GM19455 (cell line): ENCODE data around the gene ZNF665.
"Not testable (repeated sequence)": the region's sequence is repeated elsewhere in the genome, so short reads cannot be mapped to it uniquely, and the experiment has no call there.

ENCODE experiments used
- ATAC-seq: cut with Tn5 transposase; IDR thresholded peaks from one replicate; pipeline ENCODE4 v1.9.1; 2021; ENCODE audit not compliant: unreplicated experiment

Gene ZNF665

DNA sequence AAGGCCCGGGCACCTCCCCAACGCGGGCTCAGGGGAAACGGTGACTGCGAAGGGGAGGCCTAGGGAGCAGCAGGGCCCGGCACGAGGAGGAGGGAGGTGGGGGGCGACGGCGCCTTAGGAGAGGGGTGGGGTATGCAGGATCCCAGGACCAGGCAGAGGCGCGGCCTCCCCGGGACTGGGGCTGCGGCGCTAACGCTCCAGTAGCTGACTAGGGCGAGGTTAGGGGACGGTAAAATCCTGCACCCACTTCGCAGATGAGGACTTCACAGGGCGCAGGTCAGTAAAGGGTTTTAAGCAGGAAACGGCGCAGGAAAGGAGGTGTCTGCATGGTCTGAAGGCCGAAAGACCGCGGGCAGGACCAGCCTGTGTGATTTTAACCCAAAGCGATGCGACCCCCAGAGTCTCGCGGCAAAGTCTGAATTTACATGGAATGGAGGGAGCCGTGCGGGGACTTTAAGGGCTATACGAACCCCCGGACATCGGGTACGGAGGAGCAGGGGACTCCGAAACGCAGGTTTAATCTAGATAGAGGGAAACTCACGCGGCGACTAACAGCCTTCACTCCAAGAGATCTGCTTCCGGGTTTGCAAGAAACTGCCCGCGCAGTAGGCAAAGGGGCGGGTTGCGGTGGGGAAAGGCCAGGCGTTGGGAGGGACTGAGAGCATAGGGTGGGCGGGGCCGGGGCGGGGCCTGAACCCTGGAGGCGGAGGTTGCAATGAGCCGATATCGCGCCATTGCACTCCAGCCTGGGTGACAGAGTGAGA is at the start of gene ZNF665:
TSS of gene ZNF665 (minus strand) at position 588 of the 764 bp plus-strand sequence. CDS start 10,460 bp downstream, outside the sequence.
- ATAC-seq, result no peak

DNA sequence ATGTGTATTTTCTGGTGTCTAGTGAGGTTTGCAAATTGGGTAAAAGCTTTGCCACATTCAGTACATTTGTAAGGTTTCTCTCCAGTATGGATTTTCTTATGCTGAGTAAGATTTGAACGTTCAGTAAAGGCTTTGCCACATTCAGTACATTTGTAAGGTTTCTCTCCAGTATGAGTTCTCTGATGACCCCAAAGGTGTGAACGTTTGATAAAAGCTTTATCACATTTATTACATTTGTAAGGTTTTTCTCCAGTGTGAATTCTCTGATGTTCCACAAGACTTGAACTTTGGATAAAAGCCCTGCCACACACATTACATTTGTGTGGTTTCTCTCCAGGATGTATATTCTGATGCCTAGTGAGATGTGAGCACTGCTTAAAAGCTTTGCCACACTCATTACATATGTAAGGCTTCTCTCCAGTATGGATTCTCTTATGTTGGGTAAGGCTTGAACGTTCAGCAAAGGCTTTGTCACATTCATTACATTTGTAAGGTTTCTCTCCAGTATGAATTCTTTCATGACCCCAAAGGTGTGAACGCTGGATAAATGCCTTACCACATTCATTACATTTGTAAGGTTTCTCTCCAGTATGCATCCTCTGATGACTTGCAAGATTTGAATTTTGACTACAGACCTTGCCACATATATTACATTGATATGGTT is 44.1 kb upstream of the ZNF665 start:
- no peak for ATAC-seq

DNA sequence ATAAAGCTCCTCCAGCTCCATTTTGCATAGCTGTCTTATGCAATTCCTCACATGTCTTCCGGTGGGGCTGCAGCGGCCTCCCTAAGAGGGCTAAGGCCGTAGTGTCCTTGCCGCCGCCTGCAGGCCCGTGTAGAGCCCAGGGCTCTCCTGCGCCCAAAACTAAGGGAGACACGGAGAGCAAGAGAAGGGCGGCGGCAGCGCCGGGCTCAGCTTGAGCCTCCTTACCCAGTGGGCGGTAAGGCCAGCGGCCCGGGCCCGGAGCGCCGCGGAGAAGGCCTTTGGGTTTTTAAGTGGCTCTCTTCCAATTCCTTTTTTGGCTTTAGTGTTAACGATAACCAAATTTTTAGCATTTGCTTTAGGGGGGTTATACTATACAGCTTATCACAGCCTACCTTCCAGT is 31.4 kb upstream of the ZNF665 start:
- no peak for ATAC-seq

DNA sequence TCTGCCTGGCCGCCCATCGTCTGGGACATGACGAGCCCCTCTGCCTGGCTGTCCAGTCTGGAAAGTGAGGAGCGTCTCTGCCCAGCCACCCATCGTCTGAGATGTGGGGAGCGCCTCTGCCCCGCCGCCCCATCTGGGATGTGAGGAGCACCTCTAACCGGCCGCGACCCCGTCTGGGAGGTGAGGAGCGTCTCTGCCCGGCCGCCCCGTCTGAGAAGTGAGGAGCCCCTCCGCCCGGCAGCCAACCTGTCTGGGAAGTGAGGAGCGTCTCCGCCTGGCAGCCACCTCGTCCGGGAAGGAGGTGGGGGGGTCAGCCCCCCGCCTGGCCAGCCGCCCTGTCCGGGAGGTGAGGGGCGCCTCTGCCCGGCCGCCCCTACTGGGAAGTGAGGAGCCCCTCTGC is 29.6 kb upstream of the ZNF665 start:
- not testable (repeated sequence) for ATAC-seq

DNA sequence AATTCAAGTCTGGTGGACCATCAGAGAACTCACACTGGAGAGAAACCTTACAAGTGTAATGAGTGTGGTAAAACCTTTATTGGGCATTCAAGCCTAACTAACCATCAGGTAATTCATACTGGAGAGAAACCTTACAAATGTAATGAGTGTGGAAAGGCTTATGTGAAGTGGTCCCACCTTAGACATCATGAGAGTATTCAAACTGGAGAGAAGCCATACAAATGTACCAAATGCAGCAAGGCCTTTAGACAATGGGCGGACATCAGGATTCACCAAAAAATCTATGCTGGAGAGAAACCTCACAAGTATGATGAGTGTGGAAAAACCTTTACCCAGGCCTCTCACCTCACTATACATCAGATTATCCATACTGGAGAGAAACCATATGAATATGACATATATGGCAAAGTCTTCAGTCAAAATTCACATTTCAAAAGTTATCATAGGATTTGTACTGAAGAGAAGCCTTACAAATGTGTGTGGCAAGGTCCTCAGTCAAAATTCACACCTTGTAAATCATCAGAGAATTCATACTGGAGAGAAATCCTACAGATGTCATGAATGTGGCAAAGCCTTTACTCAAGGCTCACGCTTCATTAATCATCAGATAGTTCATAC is 19.7 kb upstream of the ZNF665 start:
- no peak for ATAC-seq

DNA sequence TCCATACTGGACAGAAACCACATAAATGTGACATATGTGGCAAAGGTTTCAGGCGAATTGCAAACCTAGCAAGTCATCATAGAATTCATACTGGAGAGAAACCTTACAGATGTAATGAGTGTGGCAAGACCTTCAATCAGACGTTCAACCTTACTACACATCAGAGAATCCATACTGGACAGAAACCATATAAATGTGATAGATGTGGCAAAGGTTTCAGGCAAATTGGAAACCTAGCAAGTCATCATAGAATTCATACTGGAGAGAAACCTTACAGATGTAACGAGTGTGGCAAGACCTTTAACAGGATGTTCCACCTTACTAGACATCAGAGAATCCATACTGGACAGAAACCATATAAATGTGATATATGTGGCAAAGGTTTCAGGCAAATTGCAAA is 18.4 kb upstream of the ZNF665 start:
- not testable (repeated sequence) for ATAC-seq

DNA sequence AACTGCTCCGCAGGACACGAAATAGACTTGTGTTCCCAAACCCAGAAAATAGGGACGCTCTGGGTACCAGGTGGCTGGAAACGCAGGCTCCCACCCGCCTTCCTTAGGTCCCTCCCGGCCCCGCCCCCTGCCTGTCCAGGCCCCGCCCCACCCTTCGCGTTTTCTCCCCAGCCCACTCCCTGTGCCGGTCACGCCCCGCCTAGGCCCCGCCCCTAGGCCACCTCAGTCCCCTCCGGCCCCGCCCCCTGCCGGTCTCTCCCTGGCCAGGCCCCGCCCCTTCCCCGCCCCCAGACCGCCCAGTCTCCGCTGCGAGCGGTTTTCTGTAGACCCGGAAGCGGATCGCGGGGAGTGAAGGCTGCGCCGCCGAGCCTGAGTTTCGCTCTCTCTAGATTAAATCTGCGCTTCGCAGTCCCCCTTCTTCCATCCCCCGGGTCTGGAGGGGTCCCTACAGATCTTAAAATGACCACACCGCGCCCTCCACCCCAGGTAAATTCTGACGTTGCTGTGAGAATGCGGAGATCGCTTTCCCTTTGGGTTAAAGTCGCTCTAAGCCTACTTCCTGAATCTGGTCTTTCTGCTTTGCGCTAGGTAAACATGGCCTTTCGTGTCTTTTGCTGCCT is 3.7 kb upstream of the ZNF665 start:
- no peak for ATAC-seq

DNA sequence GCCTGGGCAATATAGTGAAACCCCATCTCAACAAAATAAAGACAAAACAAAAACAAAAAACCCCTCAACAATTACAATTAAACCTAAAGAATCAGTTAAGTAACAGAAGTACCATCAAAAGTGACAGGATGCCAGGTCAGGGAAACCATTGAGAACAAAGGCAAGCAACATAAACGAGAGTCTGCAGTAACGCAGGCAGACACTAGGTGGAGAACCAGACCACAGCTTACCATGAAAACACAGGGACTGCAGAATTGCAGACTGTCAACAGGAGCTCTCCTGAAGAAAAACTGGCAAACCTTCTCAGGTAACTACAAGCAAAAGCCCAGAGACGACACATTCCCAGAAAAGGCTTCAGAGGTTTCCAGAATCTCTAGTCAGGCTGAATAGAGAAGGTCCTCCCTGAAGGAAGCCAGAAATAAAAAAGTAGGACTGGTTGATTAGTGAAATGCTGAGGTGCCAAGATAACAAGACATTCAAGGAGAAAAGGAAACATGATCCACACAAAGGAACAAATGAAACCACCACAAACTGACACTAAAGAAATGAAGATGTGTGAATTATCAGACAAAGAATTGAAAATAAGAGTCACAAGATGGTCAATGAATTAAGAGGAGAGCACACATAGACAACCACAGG is 2.2 kb upstream of the ZNF665 start:
- ATAC-seq, result no peak

DNA sequence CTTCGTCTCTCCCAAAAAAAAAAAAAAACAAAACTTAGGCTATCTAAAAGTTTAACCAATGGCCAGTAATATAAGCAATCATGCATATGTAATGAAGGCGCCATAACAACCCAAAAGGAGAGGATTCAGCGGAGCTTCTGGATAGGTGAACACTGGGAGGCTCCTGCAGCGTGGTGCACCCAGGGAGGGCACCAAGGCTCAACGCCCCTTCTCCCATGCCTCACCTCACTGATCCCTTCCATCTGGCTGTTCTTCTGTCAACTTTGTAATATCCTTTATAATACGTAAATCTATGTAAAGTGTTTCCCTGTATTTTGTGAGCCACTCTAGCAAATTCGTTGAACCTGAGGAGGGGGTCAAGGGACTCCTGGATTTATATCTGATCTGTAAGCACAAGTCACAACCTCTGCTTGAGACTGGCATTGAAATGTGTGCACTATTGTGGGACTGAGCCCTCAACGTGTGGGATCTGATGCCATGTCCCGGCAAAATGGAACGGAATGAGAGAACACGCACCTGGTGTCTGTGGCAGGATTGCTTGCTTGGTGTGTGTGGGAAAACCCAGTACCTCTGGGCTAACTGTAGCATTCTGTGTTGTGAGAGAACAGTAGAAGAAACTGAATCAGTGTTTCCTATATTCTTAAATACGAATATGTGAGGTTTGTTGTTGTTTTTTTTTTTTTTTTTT is 521 bp upstream of the ZNF665 start:
- ATAC-seq, result no peak

DNA sequence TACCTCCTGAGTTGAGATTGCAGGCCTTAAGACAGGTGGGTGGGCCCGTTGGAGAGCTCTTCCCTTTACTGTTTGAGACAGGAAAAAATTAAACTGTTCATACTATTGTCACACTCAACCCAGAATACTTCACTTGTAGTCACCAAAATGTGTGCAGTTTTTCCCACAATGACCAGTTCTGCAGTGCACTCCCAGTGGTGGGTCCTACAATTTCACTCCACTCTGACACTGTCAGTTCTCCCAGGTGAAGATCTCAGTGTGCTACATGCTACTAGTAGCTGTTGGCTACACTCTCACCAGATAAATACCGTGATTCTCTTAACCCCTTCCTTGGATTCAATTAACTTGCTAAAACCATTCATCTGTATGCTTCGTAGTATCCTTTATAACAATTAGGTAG is 2.9 kb downstream of the ZNF665 start:
- no peak for ATAC-seq

DNA sequence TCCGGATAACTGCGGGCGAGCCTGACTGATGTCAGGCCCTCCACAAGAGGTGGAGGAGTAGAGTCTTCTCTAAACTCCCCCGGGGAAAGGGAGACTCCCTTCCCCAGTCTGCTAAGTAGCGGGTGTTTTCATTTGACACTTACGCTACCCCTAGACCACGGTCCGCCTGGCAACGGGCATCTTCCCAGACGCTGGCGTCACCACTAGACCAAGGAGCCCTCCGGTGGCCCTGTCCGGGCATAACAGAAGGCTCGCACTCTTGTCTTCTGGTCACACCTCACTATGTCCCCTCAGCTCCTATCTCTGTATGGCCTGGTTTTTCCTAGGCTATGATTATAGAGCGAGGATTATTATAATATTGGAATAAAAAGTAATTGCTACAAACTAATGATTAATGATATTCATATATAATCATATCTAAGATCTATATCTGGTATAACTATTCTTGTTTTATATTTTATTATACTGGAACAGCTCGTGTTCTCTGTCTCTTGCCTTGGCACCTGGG is 3.4 kb downstream of the ZNF665 start:
- ATAC-seq, result not testable (repeated sequence)

DNA sequence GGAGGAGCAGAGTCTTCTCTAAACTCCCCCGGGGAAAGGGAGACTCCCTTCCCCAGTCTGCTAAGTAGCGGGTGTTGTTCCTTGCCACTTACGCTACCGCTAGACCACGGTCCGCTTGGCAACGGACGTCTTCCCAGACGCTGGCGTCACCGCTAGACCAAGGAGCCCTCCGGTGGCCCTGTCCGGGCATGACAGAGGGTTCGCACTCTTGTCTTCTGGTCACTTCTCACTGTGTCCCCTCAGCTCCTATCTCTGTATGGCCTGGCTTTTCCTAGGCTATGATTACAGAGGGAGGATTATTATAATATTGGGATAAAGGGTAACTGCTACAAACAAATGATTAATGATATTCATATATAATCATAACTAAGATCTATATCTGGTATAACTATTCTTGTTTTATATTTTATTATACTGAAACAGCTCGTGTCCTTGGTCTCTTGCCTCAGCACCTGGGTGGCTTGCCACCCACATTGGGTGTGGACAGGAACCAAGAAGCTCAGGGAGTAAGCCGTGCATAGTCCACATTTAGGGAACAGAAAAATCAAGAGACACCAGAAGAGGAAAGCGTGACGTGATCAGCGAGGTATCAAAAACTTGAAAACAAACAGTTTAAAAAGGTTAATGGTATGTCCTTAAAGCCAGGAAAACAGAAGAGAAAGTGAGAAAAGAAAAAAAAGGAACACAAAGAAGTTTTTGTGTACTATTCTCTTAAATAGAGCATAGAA is 7.8 kb downstream of the ZNF665 start:
- ATAC-seq, result not testable (repeated sequence)

DNA sequence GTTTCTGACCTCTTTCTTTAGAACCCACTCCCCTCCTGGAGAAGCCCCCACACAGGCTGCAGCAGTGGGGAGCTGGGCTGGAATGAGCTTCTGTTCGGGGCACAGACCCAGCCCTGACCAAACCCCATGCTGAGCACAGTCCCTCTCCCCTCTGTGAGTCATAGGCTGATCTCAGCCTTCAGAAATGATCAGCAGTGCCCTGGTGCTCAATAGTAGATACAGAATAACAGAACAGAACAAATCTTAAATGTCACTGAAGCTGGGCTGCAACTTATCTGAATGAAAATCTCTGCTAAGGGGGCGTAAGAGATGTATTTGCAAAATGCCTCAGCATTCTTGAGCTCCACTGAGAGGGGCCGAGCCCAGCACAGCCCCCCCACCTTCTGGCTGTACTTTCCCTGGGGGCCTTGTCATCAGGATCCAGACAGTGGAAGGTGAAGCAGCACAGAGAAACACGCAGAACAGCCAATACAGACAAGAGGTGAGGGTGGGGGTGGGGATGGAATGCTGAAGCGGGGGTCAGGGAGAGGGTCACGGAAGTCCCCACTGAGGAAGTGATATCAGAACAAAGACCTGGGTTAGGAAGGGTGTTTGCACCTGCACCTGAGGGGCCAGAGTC is 9.9 kb downstream of the ZNF665 start:
- ATAC-seq, result no peak

DNA sequence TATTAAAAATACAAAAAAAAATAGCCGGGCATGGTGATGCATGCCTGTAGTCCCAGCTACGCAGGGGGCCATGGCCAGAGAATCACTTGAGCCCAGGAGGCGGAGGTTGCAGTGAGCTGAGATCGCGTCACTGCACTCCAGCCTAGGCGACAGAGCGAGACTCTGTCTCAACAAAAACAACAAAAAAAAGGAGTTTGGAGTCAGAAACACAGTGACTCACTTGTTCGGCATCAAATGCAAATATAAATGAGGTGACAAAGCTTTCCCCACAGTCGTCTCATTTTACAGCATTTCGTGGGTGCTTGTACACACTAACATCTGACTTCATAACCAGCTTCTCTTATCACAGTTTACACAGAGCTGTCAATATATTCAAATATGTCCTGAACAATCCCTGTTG is 11.0 kb downstream of the ZNF665 start:
- ATAC-seq, result no peak

DNA sequence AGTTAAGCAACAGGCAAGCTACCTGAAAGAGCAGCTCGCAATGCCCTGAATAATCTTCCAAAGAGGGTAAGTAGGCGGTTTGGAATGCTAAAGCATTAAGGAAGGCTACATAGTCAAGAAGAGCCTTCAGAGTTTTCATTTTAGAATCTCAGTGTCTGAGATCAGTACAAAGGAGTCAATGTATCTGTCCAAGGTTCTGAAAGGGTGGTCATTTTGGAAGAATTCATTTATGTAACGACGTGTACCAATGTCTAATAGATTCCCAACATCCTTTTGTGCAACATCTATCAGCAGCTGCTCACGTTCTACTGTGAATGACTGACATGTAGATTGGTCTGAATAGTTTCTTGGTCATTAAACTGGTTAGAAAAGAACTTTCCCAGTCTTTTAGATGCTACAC is 15.2 kb downstream of the ZNF665 start:
- ATAC-seq, result no peak

DNA sequence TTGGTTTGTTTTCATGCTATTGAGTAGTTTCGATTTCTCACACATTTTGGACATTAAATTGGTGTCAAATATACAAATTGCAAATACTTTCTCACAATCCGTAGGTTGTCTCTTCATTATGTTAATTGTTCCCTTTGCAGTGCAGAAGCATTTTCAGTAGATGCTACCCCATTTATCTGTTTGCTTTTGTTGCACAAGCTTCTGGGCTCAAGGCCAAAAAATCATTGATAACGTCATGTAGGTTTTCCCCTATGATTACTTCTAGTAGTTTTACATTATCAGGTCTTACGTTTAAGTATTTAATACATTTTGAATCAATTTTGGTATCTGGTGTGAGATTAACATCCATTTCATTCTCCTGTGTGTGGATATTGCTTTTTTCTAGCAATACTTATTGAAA is 20.3 kb downstream of the ZNF665 start:
- ATAC-seq, result no peak

DNA sequence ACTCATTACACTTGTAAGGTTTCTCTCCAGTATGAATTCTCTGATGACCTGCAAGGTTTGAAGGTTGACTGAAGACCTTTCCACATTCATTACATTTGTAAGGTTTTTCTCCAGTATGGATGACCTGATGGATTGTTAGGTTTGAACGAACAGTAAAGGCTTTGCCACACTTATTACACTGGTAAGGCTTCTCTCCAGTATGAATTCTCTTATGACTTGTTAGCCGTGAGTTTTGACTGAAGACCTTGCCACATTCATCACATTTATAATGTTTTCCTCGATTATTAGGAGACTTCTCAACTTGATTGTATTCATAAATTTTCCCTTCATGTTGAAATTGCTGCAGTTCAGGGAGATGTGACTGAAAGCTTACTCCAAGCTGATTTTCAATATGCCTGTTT is 27.5 kb downstream of the ZNF665 start:
- ATAC-seq, result no peak

DNA sequence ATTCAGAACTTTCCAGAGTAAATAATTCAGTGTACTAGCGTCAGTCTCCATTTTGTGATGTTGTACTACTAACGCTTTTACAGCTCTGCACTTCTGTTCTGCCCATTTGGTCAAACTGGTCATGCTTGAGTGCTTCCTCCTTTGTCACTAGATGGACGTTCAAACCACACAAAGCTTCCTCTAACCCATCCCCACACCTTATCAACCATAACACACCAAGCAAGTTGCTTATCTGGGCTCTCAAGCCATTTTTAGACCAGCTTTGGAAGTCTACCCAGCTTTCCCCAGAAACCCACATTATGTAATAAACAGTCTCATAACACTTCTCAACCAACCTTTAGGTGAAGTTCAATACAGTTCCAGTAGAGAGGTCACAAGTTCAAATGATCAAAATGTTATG is 32.0 kb downstream of the ZNF665 start:
- no peak for ATAC-seq

DNA sequence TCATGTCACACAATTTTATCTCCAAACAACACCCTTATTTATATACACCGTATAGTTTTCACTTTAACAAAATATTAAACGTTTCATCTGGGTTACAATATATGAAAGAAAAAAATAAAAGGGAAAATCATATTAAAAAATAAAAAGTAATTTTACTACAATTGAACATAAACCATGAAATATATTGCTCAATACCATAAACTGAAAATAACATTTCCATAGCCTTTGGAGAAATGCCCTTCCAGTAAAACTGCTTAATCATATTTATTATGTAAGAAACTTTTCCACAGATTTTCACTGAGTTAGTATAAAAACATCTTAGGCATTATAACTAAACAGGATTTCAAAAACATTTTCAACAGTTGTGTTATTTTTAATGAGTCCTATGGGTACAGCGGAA is 32.8 kb downstream of the ZNF665 start:
- no peak for ATAC-seq
